GM12878 (cell line): Measurements from ENCODE around the gene IGF2BP2. TPM values are rescaled to one million over a fixed set of nuclear protein-coding genes. Genes with fewer than 3 reads are reported as not detected.

ENCODE experiments used
- ATAC-seq: fragments of 200-7000 bp; cut with Tn5 transposase; 3 replicates; pipeline ENCODE4 v1.9.1; 2020; ENCODE audit warnings: mild to moderate bottlenecking, moderate library complexity
- BruUV-seq: library from RNA; stranded (reverse); fragments of 400-500 nt; replicated peaks from 2 replicates; lab custom pipeline; 2021; lab: Mats Ljungman, UMichigan
- CTCF ChIA-PET: fragments of 300-600 bp; sonication (Branson Sonifier 250); formaldehyde crosslinking; extraction: SDS; loops from one replicate; lab custom pipeline; 2021; ENCODE audit warnings: inconsistent platforms; lab: Yijun Ruan, JAX
- POLR2A ChIA-PET: fragments of 350-600 bp; formaldehyde crosslinking; extraction: SDS; loops from one replicate; lab custom pipeline; 2021; ENCODE audit warnings: inconsistent platforms; lab: Charles Lee
- RAD21 ChIA-PET: fragments of 300-600 bp; sonication (Branson Sonifier 250); formaldehyde crosslinking; loops from one replicate; lab custom pipeline; 2023; ENCODE audit warnings: antibody characterized with exemption; ENCODE audit not compliant: unreplicated experiment; lab: Charles Lee
- SMC1A ChIA-PET: fragments of 300-600 bp; sonication (Branson Sonifier 250); formaldehyde crosslinking; loops from one replicate; lab custom pipeline; 2023; ENCODE audit not compliant: unreplicated experiment, uncharacterized antibody; lab: Charles Lee
- DNase-seq: peaks from one replicate; pipeline ENCODE4 v3.0.0-alpha.2; 2011; ENCODE audit warnings: low read depth, low spot score
- FAIRE-seq: peaks from 3 replicates; lab custom pipeline; 2011; peaks lifted over from hg19 to GRCh38; lab: Jason Lieb, UNC
- H2AFZ ChIP-seq: 2 replicates; pipeline ENCODE4 v1.6.0; 2011; ENCODE audit warnings: low read depth, low read length, control low read depth; ENCODE audit not compliant: control insufficient read depth
- H3K27ac ChIP-seq: 2 replicates; pipeline ENCODE4 v1.5.1; 2011; ENCODE audit warnings: control low read depth; ENCODE audit not compliant: control insufficient read depth, insufficient read depth
- H3K27me3 ChIP-seq, 2 experiments: replicated peaks in 1 of 2; 2 replicates each; pipeline versions ENCODE4 v1.6.0 to v1.6.1; 2011; ENCODE audit warnings: low read length in 1 of 2; ENCODE audit not compliant: control insufficient read depth in 2 of 2, insufficient read depth in 2 of 2
- H3K36me3 ChIP-seq, 2 experiments: 2 replicates each; pipeline ENCODE4 v1.5.1; 2011; ENCODE audit warnings: low read length in 1 of 2; ENCODE audit not compliant: control insufficient read depth in 2 of 2, insufficient read depth in 2 of 2
- H3K4me1 ChIP-seq: 2 replicates; pipeline ENCODE4 v1.6.1; 2011; ENCODE audit warnings: mild to moderate bottlenecking, low read length, moderate library complexity, mixed read lengths; ENCODE audit not compliant: control insufficient read depth, insufficient read depth
- H3K4me2 ChIP-seq: 2 replicates; pipeline ENCODE4 v1.6.0; 2011; ENCODE audit warnings: control low read depth; ENCODE audit not compliant: control insufficient read depth, insufficient read depth
- H3K4me3 ChIP-seq: fragments of 200-600 bp; sonication (generic); 2 replicates; pipeline ENCODE4 v1.5.1; 2016
- H3K79me2 ChIP-seq: 2 replicates; pipeline ENCODE4 v1.6.0; 2011; ENCODE audit warnings: low read length; ENCODE audit not compliant: control insufficient read depth, insufficient read depth
- H3K9ac ChIP-seq: 2 replicates; pipeline ENCODE4 v1.8.0; 2011; ENCODE audit warnings: low read length, control low read depth, mixed read lengths; ENCODE audit not compliant: control insufficient read depth, insufficient read depth
- H3K9me3 ChIP-seq: replicated peaks from 3 replicates; pipeline ENCODE4 v1.5.1; 2011; ENCODE audit warnings: mild to moderate bottlenecking, low read length; ENCODE audit not compliant: control insufficient read depth, insufficient read depth
- H4K20me1 ChIP-seq: 2 replicates; pipeline ENCODE4 v1.6.0; 2011; ENCODE audit not compliant: control insufficient read depth, insufficient read depth
- ETV6 ChIP-seq, 2 experiments: fragments of 450-650 bp in 1 of 2; IDR thresholded peaks in 1 of 2; conservative IDR thresholded peaks in 1 of 2; 2 replicates each; pipeline ENCODE4 v1.6.1; 2014; ENCODE audit warnings: antibody characterized with exemption in 1 of 2, borderline replicate concordance in 1 of 2, low read depth in 1 of 2, mild to moderate bottlenecking in 1 of 2, moderate library complexity in 1 of 2
- FOS ChIP-seq: IDR thresholded peaks from 3 replicates; pipeline ENCODE4 v1.6.1; 2011; ENCODE audit warnings: borderline replicate concordance; ENCODE audit not compliant: insufficient read length; ENCODE audit errors: extremely low read depth
- GATAD2B ChIP-seq: fragments of 450-650 bp; conservative IDR thresholded peaks from 2 replicates; pipeline ENCODE4 v1.6.1; 2017; ENCODE audit warnings: low read depth, mild to moderate bottlenecking, moderate library complexity
- HDAC6 ChIP-seq: fragments of 200-600 bp; sonication (generic); IDR thresholded peaks from one replicate; pipeline ENCODE4 v1.8.0; 2017; ENCODE audit warnings: antibody characterized with exemption; ENCODE audit not compliant: unreplicated experiment
- LARP7 ChIP-seq: fragments of 450-650 bp; IDR thresholded peaks from 2 replicates; pipeline ENCODE4 v1.6.1; 2017; ENCODE audit warnings: mild to moderate bottlenecking
- NFXL1 ChIP-seq: fragments of 450-650 bp; IDR thresholded peaks from 2 replicates; pipeline ENCODE4 v1.6.1; 2017; ENCODE audit warnings: antibody characterized with exemption, mild to moderate bottlenecking, borderline replicate concordance
- NFYB ChIP-seq: IDR thresholded peaks from 2 replicates; pipeline ENCODE4 v1.6.1; 2011; ENCODE audit warnings: low read depth, mild to moderate bottlenecking, low read length, improper control_type of control experiment, moderate library complexity; ENCODE audit not compliant: insufficient read depth
- SPI1 ChIP-seq: IDR thresholded peaks from 2 replicates; pipeline ENCODE4 v1.6.1; 2011; ENCODE audit warnings: low read depth, mild to moderate bottlenecking, low read length, moderate library complexity, borderline replicate concordance; ENCODE audit not compliant: insufficient read depth
- SREBF2 ChIP-seq: IDR thresholded peaks from 2 replicates; pipeline ENCODE4 v1.6.1; 2012; ENCODE audit warnings: mild to moderate bottlenecking, low read length
- TBL1XR1 ChIP-seq: IDR thresholded peaks from 2 replicates; pipeline ENCODE4 v1.6.1; 2012; ENCODE audit warnings: low read depth, low read length, improper control_type of control experiment
- YBX1 ChIP-seq: fragments of 450-650 bp; IDR thresholded peaks from 2 replicates; pipeline ENCODE4 v1.6.1; 2016; ENCODE audit warnings: antibody characterized with exemption
- YY1 ChIP-seq: IDR thresholded peaks from 2 replicates; pipeline ENCODE4 v1.6.1; 2011; ENCODE audit warnings: low read depth, mild to moderate bottlenecking, low read length
- WGBS: methylation state at CpG from one replicate; pipeline ENCODE4 v1.1.6; 2016; ENCODE audit warnings: low lambda C conversion rate; ENCODE audit not compliant: insufficient replicate concordance, insufficient coverage; ENCODE audit errors: missing lambda C conversion rate; 5-methylcytosine and 5-hydroxymethylcytosine counted together
- in situ Hi-C: fragments of 300-500 bp; cut with MboI; formaldehyde crosslinking; loops from 9 replicates; pipeline ENCODE4 v1.14.3; 2018; ENCODE audit warnings: mixed read lengths
- intact Hi-C: fragments of 100-400 bp; cut with micrococcal nuclease; formaldehyde crosslinking; loops from one replicate; pipeline ENCODE4 v1.14.2; 2022; ENCODE audit not compliant: unreplicated experiment
- polyA plus RNA-seq, 11 experiments: library from polyadenylated mRNA; depleted of rRNA in 4 of 11; unstranded in 6 of 11; stranded (reverse) in 5 of 11; fragments of >200 nt; fragmentation: Nextera tagmentation in 4 of 11; fragmentation: Illumina TruSeq in 1 of 11; extraction: Ambion mirVana in 4 of 11; extraction: Trizol in 1 of 11; gene quantifications; 1 replicate in 1 of 11; 2 replicates in 10 of 11; pipeline versions ENCODE4 v1.2.1 to v1.2.3, GENCODE V29; 2011 to 2016; ENCODE audit warnings: inconsistent platforms in 2 of 11, missing spikeins in 2 of 11, low read depth in 1 of 11
- total RNA-seq, 4 experiments: library from RNA; depleted of rRNA in 3 of 4; stranded (reverse); fragments of >200 nt in 3 of 4; fragmentation: Illumina TruSeq in 1 of 4; extraction: Trizol in 1 of 4; gene quantifications; 2 replicates each; pipeline versions ENCODE4 v1.2.1 to v1.2.3, GENCODE V29; 2013 to 2021
- TF ChIP-seq, protein P1 (sequence below): IDR thresholded peaks from 2 replicates; pipeline ENCODE4 v1.6.1; 2012; ENCODE audit warnings: low read length, inconsistent platforms

The IGF2BP2 gene
- total and polyA plus RNA-seq, 10 of the 15 experiments (the other 5 are each of a cell fraction or from before 2014, with no cell fraction given): 0.25 to 0.72 TPM; not detected in 8

DNA sequence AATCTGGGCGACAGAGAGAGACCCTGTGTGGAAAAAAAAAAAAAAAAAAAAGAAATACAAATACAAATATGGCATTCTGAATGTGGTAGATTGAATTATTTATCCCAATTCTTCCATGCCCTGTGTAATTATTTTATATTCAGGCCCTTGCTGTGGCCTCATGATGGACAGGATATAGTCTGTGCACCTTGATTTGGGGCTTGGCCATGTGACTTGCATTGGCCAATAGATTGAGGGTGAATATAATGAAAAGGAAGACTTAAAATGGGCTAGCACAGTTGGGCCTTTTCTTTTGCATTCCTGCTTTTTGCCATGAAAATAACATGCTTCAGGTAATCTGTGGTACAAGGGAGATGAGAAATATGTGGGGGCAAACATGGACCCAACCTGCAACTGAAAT, 27.1 kb upstream of the IGF2BP2 start:
- Histone ChIP-seq H3K9me3 (peaks cover 2% of the 10 kb centered on the region; the same call in 2 of the 3 replicates), H3K27me3 (no peaks in the 10 kb centered on the region; a peak in 1 of 4 replicates), H4K20me1 (no peaks in the 10 kb centered on the region), H2AFZ (no peak overlapping the region), H3K4me1 (no peaks in the 10 kb centered on the region), H3K4me3 (no peak overlapping the region), H3K9ac (no peak overlapping the region), H3K36me3 (no peaks in the 10 kb centered on the region), H3K27ac (no peak overlapping the region), H3K4me2 (no peak overlapping the region), H3K79me2 (no peaks in the 10 kb centered on the region)
- FAIRE-seq (no peak), DNase-seq (no peak), ATAC-seq (no peak)
- BruUV-seq: no TSS peak
- ChIA-PET RAD21 (no interaction called here), SMC1A (interaction anchor here (0.6 kb wide), 1 partner anchor 1432 kb away, joined by 3 read pairs; no protein-coding TSS in a partner anchor), CTCF (interaction anchor here (0.6 kb wide), 1 partner anchor 23 kb away, joined by 5 read pairs; no protein-coding TSS in a partner anchor), POLR2A (no interaction called here)
- intact Hi-C loops (no loop called here), in situ Hi-C loops (no loop called here)
- 0% methylated on average over 1 of the region's 1 CpG for WGBS
- 0 out of 2 replicates have a peak, but pooled peaks have one; percentile 33 for TF ChIP-seq NFYB
- TF ChIP-seq LARP7: no peak
- no peak for TF ChIP-seq NFXL1
- TF ChIP-seq ETV6 (conservative IDR thresholded peaks at IDR 0.05 in 1 of 2, IDR thresholded peaks at IDR 0.05 in 1 of 2; ENCODE audit: borderline replicate concordance in 1 of 2, low read depth in 1 of 2): no peak

DNA sequence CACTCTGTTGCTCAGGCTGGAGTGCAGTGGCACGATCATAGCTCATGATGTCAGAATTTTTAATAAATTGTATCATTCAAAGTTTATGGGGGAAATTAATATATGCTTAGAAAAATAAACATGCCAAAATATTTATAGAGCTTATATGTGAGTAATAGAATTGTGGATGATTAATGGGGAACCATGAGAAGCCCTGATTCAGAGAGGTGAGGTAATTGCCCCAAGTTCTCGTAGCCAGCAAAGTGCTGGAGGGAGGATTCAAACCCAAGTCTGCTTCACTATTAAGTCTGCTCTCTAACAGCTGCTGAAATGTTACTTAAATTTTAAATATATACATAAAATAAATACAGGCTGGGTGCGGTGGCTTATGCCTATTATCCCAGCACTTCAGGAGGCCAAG, 26.2 kb upstream of the IGF2BP2 start:
- Histone ChIP-seq H3K9ac (no peak overlapping the region), H3K79me2 (no peaks in the 10 kb centered on the region), H3K4me2 (no peak overlapping the region)
- CTCF ChIA-PET: interaction anchor here (0.6 to 0.7 kb wide), 2 partner anchors 22 to 1370 kb away, joined by 3 to 5 read pairs; no protein-coding TSS in a partner anchor
- SMC1A ChIA-PET: no interaction called here
- RAD21 ChIA-PET: no interaction called here
- in situ Hi-C loops: no loop called here
- TF ChIP-seq TBL1XR1 (no peak), GATAD2B (no peak), FOS (no peak), YY1 (no peak), SREBF2 (no peak), SPI1 (no peak), HDAC6 (no peak), YBX1 (no peak)
- TF ChIP-seq, protein P1, sequence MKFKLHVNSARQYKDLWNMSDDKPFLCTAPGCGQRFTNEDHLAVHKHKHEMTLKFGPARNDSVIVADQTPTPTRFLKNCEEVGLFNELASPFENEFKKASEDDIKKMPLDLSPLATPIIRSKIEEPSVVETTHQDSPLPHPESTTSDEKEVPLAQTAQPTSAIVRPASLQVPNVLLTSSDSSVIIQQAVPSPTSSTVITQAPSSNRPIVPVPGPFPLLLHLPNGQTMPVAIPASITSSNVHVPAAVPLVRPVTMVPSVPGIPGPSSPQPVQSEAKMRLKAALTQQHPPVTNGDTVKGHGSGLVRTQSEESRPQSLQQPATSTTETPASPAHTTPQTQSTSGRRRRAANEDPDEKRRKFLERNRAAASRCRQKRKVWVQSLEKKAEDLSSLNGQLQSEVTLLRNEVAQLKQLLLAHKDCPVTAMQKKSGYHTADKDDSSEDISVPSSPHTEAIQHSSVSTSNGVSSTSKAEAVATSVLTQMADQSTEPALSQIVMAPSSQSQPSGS: no peak
- TF ChIP-seq, all 136 proteins: peak for 0
- Histone ChIP-seq H3K27me3 (no peaks in the 10 kb centered on the region; a peak in 1 of 4 replicates), H3K36me3 (no peaks in the 10 kb centered on the region), H3K9me3 (no peaks in the 10 kb centered on the region), H3K27ac (no peak overlapping the region), H4K20me1 (no peaks in the 10 kb centered on the region), H3K4me3 (no peak overlapping the region), H2AFZ (no peak overlapping the region), H3K4me1 (no peaks in the 10 kb centered on the region)
- FAIRE-seq: no peak
- no peak for DNase-seq
- intact Hi-C loops: no loop called here
- no TSS peak for BruUV-seq
- POLR2A ChIA-PET: interaction anchor here (0.7 kb wide), 1 partner anchor 9 kb away, joined by 4 read pairs; no protein-coding TSS in a partner anchor
- ATAC-seq: no peak
- WGBS: 47% methylated on average over 3 of the region's 3 CpGs
